Fibroblast of pulmonary artery (primary cell): ENCODE data around the gene CNPY4.
"Not testable (repeated sequence)": the region's sequence is repeated elsewhere in the genome, so short reads cannot be mapped to it uniquely, and the experiment has no call there.

Experiments used
- DNase-seq: peaks from one replicate; pipeline ENCODE4 v3.0.0-alpha.2; 2010; ENCODE audit warnings: low read depth
- H3K4me3 ChIP-seq: replicated peaks from 2 replicates; pipeline ENCODE4 v1.5.1; 2011; ENCODE audit warnings: low read depth, mild to moderate bottlenecking, control low read depth, low read length, moderate library complexity
- TF ChIP-seq, protein P1 (sequence below): IDR thresholded peaks from 2 replicates; pipeline ENCODE4 v1.5.1; 2011; ENCODE audit warnings: mild to moderate bottlenecking, control low read depth, low read length, inconsistent platforms; ENCODE audit errors: missing control alignments

The CNPY4 gene

DNA sequence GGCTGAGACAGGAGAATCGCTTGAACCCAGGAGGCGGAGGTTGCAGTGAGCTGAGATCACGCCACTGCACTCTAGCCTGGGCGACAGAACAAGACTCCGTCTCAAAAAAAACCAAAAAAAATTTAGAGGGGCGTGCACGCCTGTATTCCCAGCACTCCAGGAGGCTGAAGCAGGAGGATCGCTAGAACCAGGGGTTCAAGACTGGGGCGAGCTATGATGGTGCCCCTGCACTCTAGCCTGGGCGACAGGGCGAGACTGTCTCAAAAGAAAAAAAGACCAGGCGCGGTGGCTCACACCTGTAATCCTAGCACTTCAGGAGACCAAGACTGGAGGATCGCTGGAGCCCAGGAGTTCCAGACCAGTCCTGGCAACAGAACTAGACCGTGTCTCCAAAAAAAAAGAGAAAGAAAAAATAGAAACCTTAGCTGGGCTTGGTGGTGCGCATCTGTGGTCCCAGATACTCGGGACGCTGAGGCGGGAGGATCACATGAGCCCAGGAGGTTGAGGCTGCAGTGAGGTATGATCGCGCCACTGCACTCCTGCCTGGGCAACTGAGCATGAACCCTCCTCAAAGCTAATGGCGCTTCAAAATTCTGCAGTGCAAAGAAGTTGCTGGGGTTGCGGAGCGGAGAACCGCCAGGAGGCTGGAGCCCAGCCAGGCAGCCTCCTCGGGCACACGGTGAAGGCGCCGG lies 7.0 kb downstream of the CNPY4 start:
- no peak for DNase-seq
- H3K4me3 ChIP-seq, result peak overlapping the region; percentile 90
- TF ChIP-seq, protein P1, sequence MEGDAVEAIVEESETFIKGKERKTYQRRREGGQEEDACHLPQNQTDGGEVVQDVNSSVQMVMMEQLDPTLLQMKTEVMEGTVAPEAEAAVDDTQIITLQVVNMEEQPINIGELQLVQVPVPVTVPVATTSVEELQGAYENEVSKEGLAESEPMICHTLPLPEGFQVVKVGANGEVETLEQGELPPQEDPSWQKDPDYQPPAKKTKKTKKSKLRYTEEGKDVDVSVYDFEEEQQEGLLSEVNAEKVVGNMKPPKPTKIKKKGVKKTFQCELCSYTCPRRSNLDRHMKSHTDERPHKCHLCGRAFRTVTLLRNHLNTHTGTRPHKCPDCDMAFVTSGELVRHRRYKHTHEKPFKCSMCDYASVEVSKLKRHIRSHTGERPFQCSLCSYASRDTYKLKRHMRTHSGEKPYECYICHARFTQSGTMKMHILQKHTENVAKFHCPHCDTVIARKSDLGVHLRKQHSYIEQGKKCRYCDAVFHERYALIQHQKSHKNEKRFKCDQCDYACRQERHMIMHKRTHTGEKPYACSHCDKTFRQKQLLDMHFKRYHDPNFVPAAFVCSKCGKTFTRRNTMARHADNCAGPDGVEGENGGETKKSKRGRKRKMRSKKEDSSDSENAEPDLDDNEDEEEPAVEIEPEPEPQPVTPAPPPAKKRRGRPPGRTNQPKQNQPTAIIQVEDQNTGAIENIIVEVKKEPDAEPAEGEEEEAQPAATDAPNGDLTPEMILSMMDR, result no peak

DNA sequence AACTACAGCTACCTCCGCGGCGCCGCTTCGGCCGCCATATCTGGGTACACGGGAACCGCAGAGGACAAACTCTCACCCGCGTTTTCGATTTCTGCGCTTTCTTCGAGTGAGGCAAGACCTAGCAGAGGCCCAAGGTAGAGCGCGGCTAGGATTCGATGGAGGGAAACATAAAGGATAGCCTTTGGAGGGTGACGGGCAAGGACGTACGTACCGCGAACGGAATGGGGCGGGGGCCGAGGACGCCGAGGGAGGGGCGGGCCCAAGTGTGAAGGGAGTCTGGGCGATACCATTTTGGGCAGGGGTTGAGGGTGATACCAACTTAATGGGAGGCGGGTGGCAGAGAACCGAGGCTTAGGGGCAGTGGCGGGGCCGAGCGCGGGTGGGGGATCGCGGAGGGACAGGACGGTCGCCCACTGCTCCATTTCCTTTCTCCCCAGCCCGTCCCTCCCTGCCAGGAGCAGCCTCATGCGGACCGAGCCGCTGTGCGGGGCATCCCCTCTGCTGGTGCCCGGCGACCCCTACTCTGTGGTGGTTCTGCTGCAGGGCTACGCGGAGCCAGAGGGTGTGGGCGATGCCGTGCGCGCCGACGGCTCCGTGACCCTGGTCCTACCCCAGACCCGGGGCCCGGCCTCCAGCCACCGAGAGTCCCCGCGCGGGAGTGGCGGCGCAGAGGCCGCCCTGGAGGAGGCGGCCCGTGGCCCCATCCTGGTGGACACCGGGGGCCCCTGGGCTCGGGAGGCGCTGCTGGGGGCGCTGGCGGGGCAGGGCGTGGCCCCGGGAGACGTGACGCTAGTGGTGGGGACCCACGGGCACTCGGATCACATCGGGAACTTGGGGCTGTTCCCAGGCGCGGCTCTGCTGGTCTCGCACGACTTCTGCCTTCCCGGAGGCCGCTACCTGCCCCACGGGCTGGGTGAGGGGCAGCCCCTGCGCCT lies 7.8 kb downstream of the CNPY4 start, which contains the start of gene MBLAC1:
Gene MBLAC1, plus strand, starts transcription at position 37 of the 935 bp plus-strand sequence. Its CDS starts 429 bp downstream, at position 466.
- peak; percentile 95 for DNase-seq
- peak within 1 kb of the TSS; percentile 90 for H3K4me3 ChIP-seq
- TF ChIP-seq, protein P1, result no peak

DNA sequence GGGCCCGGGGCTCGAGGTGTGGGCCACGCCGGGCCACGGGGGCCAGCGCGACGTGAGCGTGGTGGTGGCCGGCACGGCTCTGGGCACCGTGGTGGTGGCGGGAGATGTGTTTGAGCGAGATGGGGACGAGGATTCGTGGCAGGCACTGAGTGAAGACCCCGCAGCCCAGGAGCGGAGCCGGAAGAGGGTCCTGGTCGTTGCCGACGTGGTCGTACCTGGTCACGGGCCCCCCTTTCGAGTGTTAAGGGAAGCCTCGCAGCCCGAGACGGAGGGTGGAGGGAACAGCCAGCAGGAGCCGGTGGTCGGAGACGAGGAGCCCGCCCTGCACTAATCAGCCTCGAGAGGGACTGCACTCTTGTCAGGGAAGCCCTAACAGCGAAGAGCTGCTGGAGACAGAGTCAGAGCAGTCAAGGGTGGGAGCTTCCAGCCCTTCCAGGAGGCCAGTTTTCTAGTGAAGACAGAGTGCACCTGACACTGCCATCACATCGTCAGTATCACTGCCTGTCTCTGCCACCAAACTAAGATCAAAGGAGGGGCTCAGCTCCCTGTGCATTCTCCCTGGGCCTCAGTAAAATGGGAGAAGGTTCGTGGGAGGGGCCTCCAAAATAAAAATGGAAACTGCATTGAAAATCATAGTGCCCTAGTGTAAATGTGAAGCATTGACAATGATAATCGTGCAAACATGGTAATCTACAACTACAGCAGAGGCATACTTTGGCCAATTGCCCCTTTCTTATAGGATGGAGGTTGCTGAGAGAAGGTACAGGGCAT lies 8.6 kb downstream of the CNPY4 start:
- DNase-seq, result no peak
- TF ChIP-seq, protein P1, result no peak
- H3K4me3 ChIP-seq, result peak overlapping the region; percentile 90

DNA sequence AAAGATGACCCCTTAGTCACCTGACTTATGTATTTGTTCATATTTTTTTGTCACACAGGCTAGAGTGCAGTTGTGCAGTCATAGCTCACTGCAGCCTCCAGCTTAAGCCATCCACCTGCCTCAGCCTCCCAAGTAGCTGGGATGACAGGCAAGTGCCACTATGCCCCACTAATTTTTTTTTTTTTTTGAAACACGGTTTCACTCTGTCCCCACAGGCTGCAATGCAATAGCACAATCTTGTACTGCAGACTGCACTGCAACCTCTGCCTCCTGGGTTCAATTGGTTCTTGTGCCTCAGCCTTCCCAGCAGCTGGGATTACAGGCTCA lies 9.2 kb downstream of the CNPY4 start:
- no peak overlapping the region for H3K4me3 ChIP-seq
- TF ChIP-seq, protein P1, result no peak
- DNase-seq, result no peak

DNA sequence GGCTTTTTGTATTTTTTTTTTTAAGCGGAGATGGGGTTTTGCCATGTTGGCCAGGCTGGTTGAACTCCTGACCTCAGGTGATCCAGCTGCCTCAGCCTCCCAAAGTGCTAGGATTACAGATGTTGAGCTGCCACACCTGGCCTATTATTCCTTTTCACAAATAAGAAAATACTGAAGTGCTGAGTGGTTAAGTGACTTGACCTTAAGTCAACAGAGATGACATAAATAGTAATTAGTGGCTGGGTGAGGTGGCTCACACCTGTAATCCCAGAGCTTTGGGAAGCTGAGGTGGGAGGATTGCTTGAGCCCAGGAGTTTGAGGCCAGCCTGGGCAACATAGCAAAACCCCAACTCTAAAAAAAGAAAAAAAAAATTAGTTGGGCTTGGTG lies 10.8 kb downstream of the CNPY4 start:
- not testable (repeated sequence) for H3K4me3 ChIP-seq, DNase-seq

DNA sequence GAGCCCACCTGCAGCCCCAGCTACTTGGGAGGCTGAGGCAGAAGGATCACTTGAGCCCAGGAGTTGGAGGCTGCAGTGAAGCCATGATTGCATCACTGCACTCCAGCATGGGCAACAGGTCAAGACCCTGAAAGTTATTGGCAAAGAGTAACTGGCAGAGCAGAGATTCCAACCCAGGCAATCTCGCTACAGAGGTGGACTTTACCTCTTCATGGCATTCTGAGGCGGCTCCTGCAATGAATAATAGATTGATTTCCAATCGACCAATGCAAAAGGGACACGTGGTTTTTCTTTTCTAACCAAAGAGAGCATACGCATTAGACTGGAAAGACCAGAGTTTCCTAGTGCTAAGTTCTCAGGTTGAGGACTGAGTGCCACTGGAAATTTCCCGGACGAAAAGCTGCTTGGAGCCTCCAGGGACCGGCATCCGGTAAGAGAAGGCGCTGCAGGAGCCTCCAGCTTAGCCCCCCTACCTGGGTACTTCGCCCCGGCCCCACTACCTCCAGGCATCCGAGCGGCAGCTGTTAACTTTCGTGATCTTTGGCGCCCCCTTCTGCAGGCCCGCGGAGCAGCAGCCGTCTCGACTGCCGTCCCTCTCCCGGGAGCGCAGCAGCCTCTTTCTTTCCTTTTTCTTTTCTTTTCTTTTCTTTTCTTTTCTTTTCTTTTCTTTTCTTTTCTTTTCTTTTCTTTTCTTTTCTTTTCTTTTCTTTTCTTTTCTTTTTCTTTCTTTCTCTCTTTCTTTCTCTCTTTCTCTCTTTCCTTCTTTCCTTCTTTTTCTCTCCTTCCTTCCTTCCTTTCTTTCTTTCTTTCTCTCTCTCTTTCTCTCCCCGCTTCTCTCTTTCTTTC lies 11.4 kb downstream of the CNPY4 start:
- TF ChIP-seq, protein P1, result peak; percentile 69
- no peak overlapping the region for H3K4me3 ChIP-seq
- DNase-seq, result peak; percentile 56
